Measurements from ENCODE around the gene TRIP4. TPM values are rescaled to one million over a fixed set of nuclear protein-coding genes. Genes with fewer than 3 reads are reported as not detected.

TRIP4 gene
- total RNA-seq (10 to 100 TPM in 8 of 9 donors, 1 to 10 TPM in 1; 5.6 to 56.7 (median 18.0) TPM), polyA plus RNA-seq (10 to 100 TPM; 14.9 to 28.3 (median 23.9) TPM)
- long read RNA-seq, donor 1, transcript TRIP4-201 (13 exons, 2,045 nt), result major isoform, 5 of 5 reads
- long read RNA-seq, donor 1, partial matches to known transcripts, result 0 of 5 reads
- long read RNA-seq, donor 1, other reads (novel, unspliced or antisense), result 0 of 5 reads
- long read RNA-seq, donor 2, partial matches to known transcripts, result 0 of 1 reads
- long read RNA-seq, donor 2, other reads (novel, unspliced or antisense), result 0 of 1 reads
- long read RNA-seq, donor 3, partial matches to known transcripts, result 0 of 2 reads
- long read RNA-seq, donor 3, other reads (novel, unspliced or antisense), result 0 of 2 reads
- long read RNA-seq, donor 4, transcript TRIP4-201 (13 exons, 2,045 nt), result major isoform, 13 of 23 reads
- long read RNA-seq, donor 4, partial matches to known transcripts, result 1 of 23 reads
- long read RNA-seq, donor 4, other reads (novel, unspliced or antisense), result 8 of 23 reads
- long read RNA-seq, donor 5, transcript TRIP4-201 (13 exons, 2,045 nt), result major isoform, 29 of 42 reads
- long read RNA-seq, donor 5, partial matches to known transcripts, result 2 of 42 reads
- long read RNA-seq, donor 5, other reads (novel, unspliced or antisense), result 11 of 42 reads
- long read RNA-seq, donor 6, transcript TRIP4-201 (13 exons, 2,045 nt), result major isoform, 5 of 5 reads
- long read RNA-seq, donor 6, partial matches to known transcripts, result 0 of 5 reads
- long read RNA-seq, donor 6, other reads (novel, unspliced or antisense), result 0 of 5 reads
- long read RNA-seq, donor 7, partial matches to known transcripts, result 0 of 1 reads
- long read RNA-seq, donor 7, other reads (novel, unspliced or antisense), result 0 of 1 reads
- long read RNA-seq, donor 8, partial matches to known transcripts, result 0 of 4 reads
- long read RNA-seq, donor 8, other reads (novel, unspliced or antisense), result 0 of 4 reads
- long read RNA-seq, donor 9, transcript TRIP4-201 (13 exons, 2,045 nt), result major isoform, 5 of 5 reads
- long read RNA-seq, donor 9, partial matches to known transcripts, result 0 of 5 reads
- long read RNA-seq, donor 9, other reads (novel, unspliced or antisense), result 0 of 5 reads
- long read RNA-seq, donor 10, transcript TRIP4-201 (13 exons, 2,045 nt), result major isoform, 5 of 5 reads
- long read RNA-seq, donor 10, partial matches to known transcripts, result 0 of 5 reads
- long read RNA-seq, donor 10, other reads (novel, unspliced or antisense), result 0 of 5 reads

- H3K36me3 ChIP-seq (replicated peaks in 1 of 2), result no peaks in the 10 kb centered on the region
- peak; percentile 91 to 99 (median 97) for DNase-seq
- H3K27ac ChIP-seq, result peak within 1 kb of the TSS in 4 of 5 donors; percentile 53 to 82 (median 78)
- peak within 1 kb of the TSS; percentile 54 to 93 (median 74) for H3K4me3 ChIP-seq
- intact Hi-C loops (cut with DNase I), result no loop called here
- WGBS, 4 donors, result 0 to 1% (median 0%) methylated on average over 35 of the region's 35 CpGs
- TF ChIP-seq, protein P1, sequence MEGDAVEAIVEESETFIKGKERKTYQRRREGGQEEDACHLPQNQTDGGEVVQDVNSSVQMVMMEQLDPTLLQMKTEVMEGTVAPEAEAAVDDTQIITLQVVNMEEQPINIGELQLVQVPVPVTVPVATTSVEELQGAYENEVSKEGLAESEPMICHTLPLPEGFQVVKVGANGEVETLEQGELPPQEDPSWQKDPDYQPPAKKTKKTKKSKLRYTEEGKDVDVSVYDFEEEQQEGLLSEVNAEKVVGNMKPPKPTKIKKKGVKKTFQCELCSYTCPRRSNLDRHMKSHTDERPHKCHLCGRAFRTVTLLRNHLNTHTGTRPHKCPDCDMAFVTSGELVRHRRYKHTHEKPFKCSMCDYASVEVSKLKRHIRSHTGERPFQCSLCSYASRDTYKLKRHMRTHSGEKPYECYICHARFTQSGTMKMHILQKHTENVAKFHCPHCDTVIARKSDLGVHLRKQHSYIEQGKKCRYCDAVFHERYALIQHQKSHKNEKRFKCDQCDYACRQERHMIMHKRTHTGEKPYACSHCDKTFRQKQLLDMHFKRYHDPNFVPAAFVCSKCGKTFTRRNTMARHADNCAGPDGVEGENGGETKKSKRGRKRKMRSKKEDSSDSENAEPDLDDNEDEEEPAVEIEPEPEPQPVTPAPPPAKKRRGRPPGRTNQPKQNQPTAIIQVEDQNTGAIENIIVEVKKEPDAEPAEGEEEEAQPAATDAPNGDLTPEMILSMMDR (IDR thresholded peaks at IDR 0.05), result peak in 2 of 6 experiments; percentile 12 to 19
- peak; percentile 37 to 86 for TF ChIP-seq POLR2A (IDR thresholded peaks at IDR 0.05)
- no peaks in the 10 kb centered on the region for H3K27me3 ChIP-seq
- peaks cover 7 to 11% of the 10 kb centered on the region in 2 donors for H3K4me1 ChIP-seq (replicated peaks in 1 of 2)
- no peaks in the 10 kb centered on the region for H3K9me3 ChIP-seq (replicated peaks in 1 of 3)
Observed at GRCh38 chr15:64387562-64388168, at the start of gene TRIP4. TRIP4 (plus strand) TSS chr15:64387836; CDS start chr15:64387864, 28 bp downstream.

GRCh38 chr15:64340355-64340754 is 47.3 kb upstream of the TRIP4 start:
- Histone ChIP-seq H3K36me3 (replicated peaks in 1 of 2) (peaks cover 0 to 4% of the 10 kb centered on the region in 2 donors), H3K9me3 (replicated peaks in 1 of 3) (no peaks in the 10 kb centered on the region), H3K27ac (no peak overlapping the region), H3K4me1 (replicated peaks in 1 of 2) (peaks cover 0 to 9% of the 10 kb centered on the region in 2 donors), H3K27me3 (no peaks in the 10 kb centered on the region), H3K4me3 (no peak overlapping the region)
- intact Hi-C loops (cut with DNase I), result no loop called here
- TF ChIP-seq, protein P1 (IDR thresholded peaks at IDR 0.05), result no peak
- TF ChIP-seq POLR2A (IDR thresholded peaks at IDR 0.05), result no peak
- no peak for DNase-seq
- 98 to 100% (median 100%) methylated on average over 1 of the region's 1 CpG; no CpG with 5 or more reads in 1 of the 4 donors for WGBS, 4 donors

DNA sequence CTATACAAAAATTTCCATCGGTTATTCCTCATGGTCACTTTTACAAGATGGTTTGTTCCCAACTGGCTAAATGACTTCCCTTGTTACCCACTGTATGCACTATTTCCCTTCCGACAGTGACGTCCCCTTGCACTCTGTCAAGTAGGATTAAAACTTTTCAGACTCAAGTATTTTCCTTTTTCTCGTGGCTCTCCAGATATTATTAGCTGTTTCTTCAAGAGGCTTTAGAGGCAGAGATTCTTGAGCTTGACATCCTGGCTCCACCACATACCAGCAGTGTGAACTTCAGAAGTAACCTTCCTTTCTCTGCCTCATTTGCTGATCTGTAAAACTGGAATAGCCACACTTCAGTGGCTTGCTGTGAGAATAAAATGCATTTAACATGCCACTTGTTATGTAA is 45.7 kb upstream of the TRIP4 start:
- Histone ChIP-seq H3K4me3 (no peak overlapping the region), H3K4me1 (replicated peaks in 1 of 2) (peaks cover 0 to 9% of the 10 kb centered on the region in 2 donors), H3K36me3 (replicated peaks in 1 of 2) (peaks cover 0 to 4% of the 10 kb centered on the region in 2 donors), H3K27me3 (no peaks in the 10 kb centered on the region), H3K27ac (no peak overlapping the region), H3K9me3 (replicated peaks in 1 of 3) (no peaks in the 10 kb centered on the region)
- WGBS, 4 donors, result 90 to 94% (median 91%) methylated on average over 4 of the region's 4 CpGs
- intact Hi-C loops (cut with DNase I), result no loop called here
- no peak for TF ChIP-seq POLR2A (IDR thresholded peaks at IDR 0.05)
- TF ChIP-seq, protein P1 (IDR thresholded peaks at IDR 0.05), result no peak
- no peak for DNase-seq

All from adrenal gland (tissue), 19 donors.